CD4-positive, alpha-beta T cell treated with Interferon gamma for 1 hour (primary cell): ENCODE data around the gene LY9.
"Not testable (repeated sequence)": the region's sequence is repeated elsewhere in the genome, so short reads cannot be mapped to it uniquely, and the experiment has no call there.

ENCODE experiments used
- DNase-seq: peaks from one replicate; pipeline ENCODE4 v3.0.0-alpha.2; 2020

The LY9 gene

GRCh38 chr1:160776178-160776577 is 19.8 kb upstream of the LY9 start:
- no peak for DNase-seq

GRCh38 chr1:160777486-160778089 is 18.4 kb upstream of the LY9 start:
- DNase-seq = peak; percentile 46

- DNase-seq = no peak
These were observed 17.0 kb upstream of the LY9 start for GRCh38 chr1:160778976-160779375.

GRCh38 chr1:160779626-160780397 is 16.2 kb upstream of the LY9 start:
- peak; percentile 38 for DNase-seq

GRCh38 chr1:160780398-160780755 is 15.6 kb upstream of the LY9 start:
- no peak for DNase-seq

GRCh38 chr1:160781186-160781766 is 14.7 kb upstream of the LY9 start:
- DNase-seq = no peak

- DNase-seq = peak; percentile 51
These were observed 13.9 kb upstream of the LY9 start for GRCh38 chr1:160781914-160782689.

- DNase-seq = not testable (repeated sequence)
These were observed 12.8 kb upstream of the LY9 start for GRCh38 chr1:160782988-160783765.

- DNase-seq = no peak
These were observed 6.8 kb upstream of the LY9 start for GRCh38 chr1:160789051-160789701.

GRCh38 chr1:160789702-160790611 is 6.0 kb upstream of the LY9 start:
- peak; percentile 81 for DNase-seq

GRCh38 chr1:160794376-160794775 is 1.6 kb upstream of the LY9 start:
- no peak for DNase-seq

GRCh38 chr1:160797271-160797709 is 1.3 kb downstream of the LY9 start:
- no peak for DNase-seq

GRCh38 chr1:160797861-160798273 is 1.9 kb downstream of the LY9 start:
- DNase-seq = peak; percentile 52

GRCh38 chr1:160798439-160798838 is 2.5 kb downstream of the LY9 start:
- DNase-seq = no peak

GRCh38 chr1:160799641-160800040 is 3.7 kb downstream of the LY9 start:
- no peak for DNase-seq

- DNase-seq = no peak
These were observed 4.2 kb downstream of the LY9 start for GRCh38 chr1:160800142-160800541.

GRCh38 chr1:160800645-160801408 is 4.9 kb downstream of the LY9 start:
- DNase-seq = no peak

GRCh38 chr1:160801836-160802580 is 6.0 kb downstream of the LY9 start:
- DNase-seq = no peak

GRCh38 chr1:160806109-160806665 is 10.2 kb downstream of the LY9 start:
- DNase-seq = no peak
